Activated naive CD8-positive, alpha-beta T cell treated with anti-CD3 and anti-CD28 coated beads for 36 hours (primary cell): Measurements from ENCODE around the gene TOGARAM1. TPM values are rescaled to one million over a fixed set of nuclear protein-coding genes. Genes with fewer than 3 reads are reported as not detected.

Experiments
- total RNA-seq, 2 experiments: library from RNA; stranded (reverse); gene quantifications; one replicate each; pipeline ENCODE4 v1.2.3, GENCODE V29; 2021

TOGARAM1 gene
- total RNA-seq, 2 experiments from 2014 or later, result 6.2 to 7.5 TPM

Other genes starting within 250 kb of the TOGARAM1 start
- 10 to 100 TPM in 1 of 2 experiments, 1 to 10 TPM in 1; 9.7 to 11.0 TPM for gene KLHL28, start 243 bp upstream of the TOGARAM1 start, total RNA-seq
- 10 to 100 TPM; 45.4 to 46.8 TPM for gene PRPF39, start 121.9 kb downstream of the TOGARAM1 start, total RNA-seq
- 10 to 100 TPM; 70.2 to 75.6 TPM for gene FKBP3, start 172.3 kb downstream of the TOGARAM1 start, total RNA-seq
- 10 to 100 TPM; 11.4 to 13.3 TPM for gene FANCM, start 173.7 kb downstream of the TOGARAM1 start, total RNA-seq